ENCODE measurements around the gene LDB3. TPM values are rescaled to one million over a fixed set of nuclear protein-coding genes. Genes with fewer than 3 reads are reported as not detected.

LDB3 gene
- total RNA-seq, 4 donors from 2014 or later, result 2.2 to 32.5 (median 2.9) TPM

GRCh38 chr10:86756511-86757112, 88.3 kb downstream of the LDB3 start, which contains the start of gene BMPR1A:
TSS of gene BMPR1A (plus strand) at chr10:86756619. CDS start at chr10:86876019, 119,400 bp downstream.
- no peak for DNase-seq
- Histone ChIP-seq H3K27ac (peak within 1 kb of the TSS; percentile 95 to 99 (median 98)), H3K4me3 (peak within 1 kb of the TSS; percentile 76 to 90 (median 84)), H3K36me3 (no peaks in the 10 kb centered on the region), H3K4me1 (peaks cover 0 to 74% (median 33%) of the 10 kb centered on the region in 4 donors), H3K27me3 (no peaks in the 10 kb centered on the region), H3K9me3 (no peaks in the 10 kb centered on the region)
- in situ Hi-C loops (cut with MboI; ENCODE audit: low pct_ligation_motif_present in 1 of 4, low pct_unique_long_range_greater_than_20kb in 1 of 4, low sequenced_read_pairs in 3 of 4), result no loop called here
- TF ChIP-seq POLR2AphosphoS5 (IDR thresholded peaks at IDR 0.05), result peak; percentile 51 to 83 (median 80)
- no peak for TF ChIP-seq EP300 (IDR thresholded peaks at IDR 0.05; ENCODE audit: low read depth)
- WGBS, 2 donors (ENCODE audit: low coverage in 1 of 2), result 2% methylated on average over 23 of the region's 85 CpGs; no CpG with 5 or more reads in 1 of the 2 donors
- intact Hi-C loops (cut with DNase I; ENCODE audit: low total_unique reads), result loop anchor here (5.0 kb wide), 1 partner anchor 44 kb away; no protein-coding TSS in a partner anchor

DNA sequence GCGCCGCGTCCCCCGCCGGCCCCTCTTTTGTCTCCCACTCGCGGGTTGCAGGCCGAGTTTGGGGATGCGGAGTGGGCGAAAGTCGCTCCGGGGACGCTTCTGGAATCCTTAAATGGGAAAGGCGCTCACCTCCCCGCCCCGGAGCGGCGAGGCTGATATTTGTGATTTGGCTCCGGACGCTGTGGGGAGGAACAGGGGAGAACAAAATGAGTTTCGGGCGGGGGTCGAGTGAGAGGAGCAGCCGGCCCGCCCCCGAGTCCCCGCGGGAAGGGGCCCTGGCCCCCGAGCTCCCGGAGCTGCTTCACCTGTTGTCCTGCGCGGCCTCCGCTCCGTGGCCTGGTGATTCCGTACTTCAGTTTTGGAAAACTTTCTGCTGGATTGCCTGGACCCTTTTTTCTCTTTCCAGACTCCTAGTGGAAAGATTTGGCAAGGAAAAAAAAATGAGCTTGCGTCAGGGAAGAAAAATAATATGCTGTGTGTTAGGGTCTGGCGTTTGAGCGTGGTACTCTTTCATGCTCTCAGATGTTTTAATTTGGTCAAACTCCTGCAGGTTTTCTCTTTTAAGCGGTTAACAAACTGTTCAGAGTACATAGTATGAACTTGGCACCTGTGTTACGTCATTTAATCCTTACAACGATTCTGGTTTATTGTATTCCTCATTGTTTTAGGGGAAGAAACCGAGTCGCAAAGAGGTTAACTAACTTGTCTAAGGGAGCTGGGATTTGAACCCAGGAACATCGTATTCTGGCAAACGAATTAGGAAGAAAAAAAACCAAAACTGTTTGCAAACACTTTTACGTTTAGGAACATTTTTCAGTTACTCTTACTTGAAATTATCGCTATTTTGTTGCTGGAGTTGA, 89.0 kb downstream of the LDB3 start:
- WGBS, 2 donors (ENCODE audit: low coverage in 1 of 2), result 3 to 6% methylated on average over 15 to 43 of the region's 47 CpGs
- intact Hi-C loops (cut with DNase I; ENCODE audit: low total_unique reads), result loop anchor here (5.0 kb wide), 1 partner anchor 45 kb away; no protein-coding TSS in a partner anchor
- peak overlapping the region; percentile 76 to 90 (median 84) for H3K4me3 ChIP-seq
- peak overlapping the region; percentile 95 to 99 (median 98) for H3K27ac ChIP-seq
- peak; percentile 46 for DNase-seq
- in situ Hi-C loops (cut with MboI; ENCODE audit: low pct_ligation_motif_present in 1 of 4, low pct_unique_long_range_greater_than_20kb in 1 of 4, low sequenced_read_pairs in 3 of 4), result no loop called here
- TF ChIP-seq POLR2A (IDR thresholded peaks at IDR 0.05) (peak; percentile 38), POLR2AphosphoS5 (IDR thresholded peaks at IDR 0.05) (peak in 2 of 3 donors; percentile 44 to 52), EP300 (IDR thresholded peaks at IDR 0.05; ENCODE audit: low read depth) (no peak)
- TF ChIP-seq, protein P1, sequence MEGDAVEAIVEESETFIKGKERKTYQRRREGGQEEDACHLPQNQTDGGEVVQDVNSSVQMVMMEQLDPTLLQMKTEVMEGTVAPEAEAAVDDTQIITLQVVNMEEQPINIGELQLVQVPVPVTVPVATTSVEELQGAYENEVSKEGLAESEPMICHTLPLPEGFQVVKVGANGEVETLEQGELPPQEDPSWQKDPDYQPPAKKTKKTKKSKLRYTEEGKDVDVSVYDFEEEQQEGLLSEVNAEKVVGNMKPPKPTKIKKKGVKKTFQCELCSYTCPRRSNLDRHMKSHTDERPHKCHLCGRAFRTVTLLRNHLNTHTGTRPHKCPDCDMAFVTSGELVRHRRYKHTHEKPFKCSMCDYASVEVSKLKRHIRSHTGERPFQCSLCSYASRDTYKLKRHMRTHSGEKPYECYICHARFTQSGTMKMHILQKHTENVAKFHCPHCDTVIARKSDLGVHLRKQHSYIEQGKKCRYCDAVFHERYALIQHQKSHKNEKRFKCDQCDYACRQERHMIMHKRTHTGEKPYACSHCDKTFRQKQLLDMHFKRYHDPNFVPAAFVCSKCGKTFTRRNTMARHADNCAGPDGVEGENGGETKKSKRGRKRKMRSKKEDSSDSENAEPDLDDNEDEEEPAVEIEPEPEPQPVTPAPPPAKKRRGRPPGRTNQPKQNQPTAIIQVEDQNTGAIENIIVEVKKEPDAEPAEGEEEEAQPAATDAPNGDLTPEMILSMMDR (IDR thresholded peaks at IDR 0.05), result peak in 4 of 5 experiments; percentile 25 to 63 (median 48)
- H3K27me3 ChIP-seq, result no peaks in the 10 kb centered on the region
- no peaks in the 10 kb centered on the region for H3K9me3 ChIP-seq
- H3K36me3 ChIP-seq, result no peaks in the 10 kb centered on the region
- H3K4me1 ChIP-seq, result peaks cover 0 to 74% (median 32%) of the 10 kb centered on the region in 4 donors

- H3K4me1 ChIP-seq, result peaks cover 0 to 66% (median 28%) of the 10 kb centered on the region in 4 donors
- no peaks in the 10 kb centered on the region for H3K36me3 ChIP-seq
- no peak for DNase-seq
- H3K27me3 ChIP-seq, result no peaks in the 10 kb centered on the region
- peak overlapping the region; percentile 76 to 90 (median 84) for H3K4me3 ChIP-seq
- WGBS, 2 donors (ENCODE audit: low coverage in 1 of 2), result 33 to 35% methylated on average over 9 of the region's 9 CpGs
- intact Hi-C loops (cut with DNase I; ENCODE audit: low total_unique reads) (loop anchor here (5.0 kb wide), 1 partner anchor 46 kb away; no protein-coding TSS in a partner anchor), in situ Hi-C loops (cut with MboI; ENCODE audit: low pct_ligation_motif_present in 1 of 4, low pct_unique_long_range_greater_than_20kb in 1 of 4, low sequenced_read_pairs in 3 of 4) (no loop called here)
- no peaks in the 10 kb centered on the region for H3K9me3 ChIP-seq
- TF ChIP-seq, protein P1 (IDR thresholded peaks at IDR 0.05), result no peak
- no peak for TF ChIP-seq EP300 (IDR thresholded peaks at IDR 0.05; ENCODE audit: low read depth)
- TF ChIP-seq POLR2A (IDR thresholded peaks at IDR 0.05), result no peak
- H3K27ac ChIP-seq, result peak overlapping the region; percentile 95 to 99 (median 98)
These were observed 90.1 kb downstream of the LDB3 start for GRCh38 chr10:86758189-86759072.

DNA sequence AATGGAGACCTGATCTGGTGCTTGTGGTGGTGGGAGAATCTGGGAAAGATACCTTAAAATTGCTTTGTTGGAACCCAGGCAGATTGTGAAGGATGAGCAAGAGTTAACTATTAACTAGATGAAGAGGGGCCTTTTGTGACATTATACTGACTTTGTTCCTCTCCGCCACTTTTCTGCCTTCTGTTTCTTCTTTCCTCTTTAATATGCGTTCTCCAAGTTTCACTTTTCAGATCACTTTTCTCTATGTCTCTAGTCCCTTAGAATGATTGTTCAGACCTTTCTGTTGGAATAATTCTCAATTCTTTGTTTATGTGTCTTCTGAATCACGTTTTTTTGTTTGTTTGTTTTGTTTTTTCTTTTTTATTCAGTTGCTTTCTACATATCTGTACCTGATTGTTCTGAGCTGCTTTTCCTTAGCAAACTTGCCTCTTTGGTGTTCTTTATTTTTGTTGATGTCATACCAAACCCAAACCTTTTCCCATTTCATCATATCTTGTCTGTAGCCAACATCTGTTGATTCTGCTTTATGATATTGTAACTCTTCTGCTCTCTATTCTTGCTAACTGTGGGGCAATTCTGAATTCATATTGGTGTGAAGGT, 90.9 kb downstream of the LDB3 start:
- H3K9me3 ChIP-seq, result no peaks in the 10 kb centered on the region
- DNase-seq, result no peak
- peak overlapping the region; percentile 95 to 99 (median 98) for H3K27ac ChIP-seq
- WGBS, 2 donors (ENCODE audit: low coverage in 1 of 2), result 23 to 31% methylated on average over 3 of the region's 3 CpGs
- peaks cover 0 to 60% (median 25%) of the 10 kb centered on the region in 4 donors for H3K4me1 ChIP-seq
- peak overlapping the region in 3 of 4 donors; percentile 1 to 85 (median 76) for H3K4me3 ChIP-seq
- H3K36me3 ChIP-seq, result no peaks in the 10 kb centered on the region
- no peaks in the 10 kb centered on the region for H3K27me3 ChIP-seq
- intact Hi-C loops (cut with DNase I; ENCODE audit: low total_unique reads), result loop anchor here (5.0 kb wide), 1 partner anchor 47 kb away; no protein-coding TSS in a partner anchor
- TF ChIP-seq POLR2AphosphoS5 (IDR thresholded peaks at IDR 0.05), result peak in 1 of 3 donors; percentile 34
- TF ChIP-seq EP300 (IDR thresholded peaks at IDR 0.05; ENCODE audit: low read depth), result no peak
- in situ Hi-C loops (cut with MboI; ENCODE audit: low pct_ligation_motif_present in 1 of 4, low pct_unique_long_range_greater_than_20kb in 1 of 4, low sequenced_read_pairs in 3 of 4), result no loop called here
